B cell (primary cell): Measurements from ENCODE around the gene ZCRB1. TPM values are rescaled to one million over a fixed set of nuclear protein-coding genes. Genes with fewer than 3 reads are reported as not detected.

Experiments used
- ATAC-seq: fragments of 200-7000 bp; cut with Tn5 transposase; one replicate; pipeline ENCODE4 v1.10.0; 2021; ENCODE audit warnings: low read depth, mild to moderate bottlenecking, moderate number of reproducible peaks, moderate library complexity
- CTCF ChIA-PET: fragments of 350-600 bp; sonication (Branson Sonifier 250); formaldehyde crosslinking; loops from one replicate; lab custom pipeline; 2021; ENCODE audit warnings: antibody characterized with exemption, inconsistent platforms; lab: Charles Lee
- POLR2A ChIA-PET: fragments of 350-600 bp; sonication (Branson Sonifier 250); formaldehyde crosslinking; loops from one replicate; lab custom pipeline; 2021; ENCODE audit warnings: antibody characterized with exemption; lab: Charles Lee
- DNase-seq: peaks from one replicate; pipeline ENCODE4 v3.0.0; 2013
- H2AFZ ChIP-seq: 2 replicates; pipeline ENCODE4 v1.6.1; 2012; ENCODE audit warnings: mild to moderate bottlenecking, low read depth, low read length; ENCODE audit not compliant: insufficient read depth, poor library complexity, severe bottlenecking
- H3K27ac ChIP-seq, 2 donors: 1 replicate in 1 of 2; 2 replicates in 1 of 2; pipeline ENCODE4 v1.5.1; 2012 to 2013; ENCODE audit warnings: low read length in 2 of 2, mild to moderate bottlenecking in 2 of 2, moderate library complexity in 1 of 2
- H3K27me3 ChIP-seq, 4 experiments: fragments of 200-600 bp in 1 of 4; sonication (generic) in 1 of 4; replicated peaks in 1 of 4; 1 replicate in 2 of 4; 2 replicates in 2 of 4; pipeline versions ENCODE4 v1.6.1 to v1.7.0; 2013 to 2016; ENCODE audit warnings: low read length in 3 of 4, mild to moderate bottlenecking in 2 of 4, mixed read lengths in 1 of 4, moderate library complexity in 1 of 4; ENCODE audit not compliant: insufficient read depth in 4 of 4, control insufficient read depth in 3 of 4; ENCODE audit errors: control extremely low read depth in 1 of 4
- H3K36me3 ChIP-seq, 2 experiments: replicated peaks in 1 of 2; 1 replicate in 1 of 2; 2 replicates in 1 of 2; pipeline versions ENCODE4 v1.6.1 to v1.7.1; 2013; ENCODE audit warnings: low read length in 1 of 2; ENCODE audit not compliant: insufficient read depth in 2 of 2, control insufficient read depth in 1 of 2; ENCODE audit errors: control extremely low read depth in 1 of 2, extremely low read depth in 1 of 2
- H3K4me1 ChIP-seq, 2 donors: fragments of 200-600 bp in 1 of 2; sonication (generic) in 1 of 2; 1 replicate in 1 of 2; 2 replicates in 1 of 2; pipeline versions ENCODE4 v1.5.1 to v1.6.1; 2013 to 2017; ENCODE audit warnings: low read length in 2 of 2; ENCODE audit not compliant: control insufficient read depth in 2 of 2, insufficient read depth in 2 of 2
- H3K4me2 ChIP-seq: replicated peaks from 2 replicates; pipeline ENCODE3; 2012; ENCODE audit warnings: mild to moderate bottlenecking, low read depth, low read length; ENCODE audit not compliant: poor library complexity, severe bottlenecking
- H3K4me3 ChIP-seq, 5 experiments: fragments of 200-600 bp in 1 of 5; sonication (generic) in 1 of 5; 1 replicate in 3 of 5; 2 replicates in 2 of 5; pipeline versions ENCODE4 v1.5.1 to v1.7.0; 2011 to 2016; ENCODE audit warnings: low read length in 4 of 5, mild to moderate bottlenecking in 4 of 5, low read depth in 2 of 5, control low read depth in 1 of 5, moderate library complexity in 1 of 5; ENCODE audit not compliant: insufficient read depth in 1 of 5; ENCODE audit errors: control extremely low read depth in 1 of 5, extremely low read depth in 1 of 5
- H3K79me2 ChIP-seq: fragments of 200-600 bp; sonication (generic); one replicate; pipeline ENCODE4 v1.6.0; 2016; ENCODE audit warnings: low read length; ENCODE audit not compliant: control insufficient read depth, insufficient read depth
- H3K9ac ChIP-seq: fragments of 200-600 bp; sonication (generic); 2 replicates; pipeline ENCODE4 v1.6.1; 2017; ENCODE audit warnings: mild to moderate bottlenecking, low read length, moderate library complexity
- H3K9me3 ChIP-seq, 3 donors: one replicate each; pipeline versions ENCODE4 v1.6.1 to v1.7.1; 2013; ENCODE audit warnings: low read length in 2 of 3; ENCODE audit not compliant: control insufficient read depth in 2 of 3, insufficient read depth in 1 of 3; ENCODE audit errors: control extremely low read depth in 1 of 3
- H4K20me1 ChIP-seq: 2 replicates; pipeline ENCODE4 v1.6.0; 2012; ENCODE audit warnings: mild to moderate bottlenecking, low read length; ENCODE audit not compliant: insufficient read depth, control insufficient read depth, poor library complexity, severe bottlenecking
- H3K27ac Mint-ChIP-seq: one replicate; pipeline ENCODE4 v1.8.0; 2021; ENCODE audit warnings: mixed read lengths
- H3K27me3 Mint-ChIP-seq: one replicate; pipeline ENCODE4 v1.8.0; 2021; ENCODE audit warnings: mixed read lengths
- H3K4me1 Mint-ChIP-seq: one replicate; pipeline ENCODE4 v1.8.0; 2021; ENCODE audit warnings: mixed read lengths
- H3K4me3 Mint-ChIP-seq: one replicate; pipeline ENCODE4 v1.8.0; 2021; ENCODE audit warnings: mixed read lengths
- H3K9me3 Mint-ChIP-seq: one replicate; pipeline ENCODE4 v1.8.0; 2022; ENCODE audit warnings: mixed read lengths; ENCODE audit not compliant: insufficient read depth
- EZH2 ChIP-seq: IDR thresholded peaks from 2 replicates; pipeline ENCODE4 v1.6.1; 2012; ENCODE audit warnings: borderline replicate concordance, low read depth, mild to moderate bottlenecking, moderate library complexity, low read length; ENCODE audit not compliant: insufficient read depth, poor library complexity, severe bottlenecking
- WGBS: methylation state at CpG from one replicate; pipeline ENCODE4 v1.1.5; 2013; ENCODE audit warnings: missing lambda C conversion rate; ENCODE audit not compliant: insufficient coverage; 5-methylcytosine and 5-hydroxymethylcytosine counted together
- intact Hi-C: fragments of 100-400 bp; cut with micrococcal nuclease; formaldehyde crosslinking; loops from one replicate; pipeline ENCODE4 v1.10.0; 2022
- polyA plus RNA-seq: library from polyadenylated mRNA; depleted of rRNA; stranded (reverse); fragments of >200 nt; gene quantifications from 2 replicates; pipeline ENCODE4 v1.2.3, GENCODE V29; 2012
- small RNA-seq: library from RNA; depleted of rRNA; stranded (forward); fragments of <200 nt; gene quantifications from one replicate; pipeline ENCODE3, GENCODE V24; 2012; ENCODE audit warnings: low replicate concordance, low read depth; ENCODE audit not compliant: insufficient read length
- total RNA-seq, 2 donors: library from RNA; stranded (reverse); fragments of 120-200 nt in 1 of 2; gene quantifications; 1 replicate in 1 of 2; 2 replicates in 1 of 2; pipeline versions ENCODE4 v1.2.3 to v1.2.4, GENCODE V29; 2013 to 2022
- TF ChIP-seq, protein P1 (sequence below): fragments of 200-600 bp; IDR thresholded peaks from one replicate; pipeline ENCODE4 v1.8.0; 2022; ENCODE audit warnings: antibody characterized with exemption, mild to moderate bottlenecking

Gene ZCRB1
- total and polyA plus RNA-seq, 2 donors (not counting 1 experiment from before 2014, with no cell fraction given), result 9.8 to 23.2 TPM

DNA sequence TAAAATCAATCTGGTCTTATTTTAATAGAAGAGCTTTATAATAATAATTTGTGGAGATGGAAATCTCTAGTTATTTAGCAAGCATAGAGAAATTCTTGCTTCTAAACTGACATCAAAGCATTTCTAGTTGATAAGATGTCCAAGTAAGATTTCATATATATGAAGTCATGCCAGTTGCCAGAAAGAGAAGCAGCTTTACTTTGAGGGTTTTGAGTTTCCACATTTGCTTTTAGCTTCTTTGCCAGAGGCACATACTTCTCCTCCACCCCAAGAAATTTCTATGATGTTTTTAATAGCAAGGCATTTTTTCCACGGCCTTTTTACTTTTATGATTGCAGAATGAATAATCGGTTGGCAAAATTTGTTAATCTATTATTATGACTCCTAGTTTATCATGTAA, 63.6 kb downstream of the ZCRB1 start:
- Mint-ChIP-seq H3K9me3 (no peaks in the 10 kb centered on the region), H3K4me3 (no peak overlapping the region), H3K27ac (no peak overlapping the region), H3K4me1 (no peaks in the 10 kb centered on the region), H3K27me3 (no peaks in the 10 kb centered on the region)
- ChIA-PET POLR2A (no interaction called here), CTCF (no interaction called here)
- Histone ChIP-seq H3K79me2 (no peaks in the 10 kb centered on the region), H3K4me3 (no peak overlapping the region), H2AFZ (no peak overlapping the region), H3K27me3 (no peaks in the 10 kb centered on the region), H3K9ac (no peak overlapping the region), H3K36me3 (no peaks in the 10 kb centered on the region), H3K4me2 (no peak overlapping the region), H3K27ac (no peak overlapping the region), H3K4me1 (no peaks in the 10 kb centered on the region), H3K9me3 (no peaks in the 10 kb centered on the region), H4K20me1 (no peaks in the 10 kb centered on the region)
- ATAC-seq (no peak), DNase-seq (no peak)
- no CpG with 5 or more reads among the region's 2 CpGs for WGBS
- intact Hi-C loops, result no loop called here
- no peak for TF ChIP-seq EZH2
- TF ChIP-seq, protein P1, sequence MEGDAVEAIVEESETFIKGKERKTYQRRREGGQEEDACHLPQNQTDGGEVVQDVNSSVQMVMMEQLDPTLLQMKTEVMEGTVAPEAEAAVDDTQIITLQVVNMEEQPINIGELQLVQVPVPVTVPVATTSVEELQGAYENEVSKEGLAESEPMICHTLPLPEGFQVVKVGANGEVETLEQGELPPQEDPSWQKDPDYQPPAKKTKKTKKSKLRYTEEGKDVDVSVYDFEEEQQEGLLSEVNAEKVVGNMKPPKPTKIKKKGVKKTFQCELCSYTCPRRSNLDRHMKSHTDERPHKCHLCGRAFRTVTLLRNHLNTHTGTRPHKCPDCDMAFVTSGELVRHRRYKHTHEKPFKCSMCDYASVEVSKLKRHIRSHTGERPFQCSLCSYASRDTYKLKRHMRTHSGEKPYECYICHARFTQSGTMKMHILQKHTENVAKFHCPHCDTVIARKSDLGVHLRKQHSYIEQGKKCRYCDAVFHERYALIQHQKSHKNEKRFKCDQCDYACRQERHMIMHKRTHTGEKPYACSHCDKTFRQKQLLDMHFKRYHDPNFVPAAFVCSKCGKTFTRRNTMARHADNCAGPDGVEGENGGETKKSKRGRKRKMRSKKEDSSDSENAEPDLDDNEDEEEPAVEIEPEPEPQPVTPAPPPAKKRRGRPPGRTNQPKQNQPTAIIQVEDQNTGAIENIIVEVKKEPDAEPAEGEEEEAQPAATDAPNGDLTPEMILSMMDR, result no peak

Small RNA genes within 50 kb of the gene (small RNA-seq; reads per million reads assigned to genes)
- gene MIR7851 (not detected), gene RF00090 (not detected)

Other genes with a start within 250 kb of the ZCRB1 start
- gene GXYLT1, start 181.2 kb downstream of the ZCRB1 start, total RNA-seq, result 9.4 and 10.4 TPM in 2 replicates
- gene GXYLT1, start 181.2 kb downstream of the ZCRB1 start, polyA plus RNA-seq, result 2.0 and 3.3 TPM in 2 replicates
- gene YAF2, start 87.8 kb downstream of the ZCRB1 start, total RNA-seq, result 38.5 and 41.9 TPM in 2 replicates
- 11.6 and 18.6 TPM in 2 replicates for gene YAF2, start 87.8 kb downstream of the ZCRB1 start, polyA plus RNA-seq
- gene PPHLN1, start 73 bp upstream of the ZCRB1 start, total RNA-seq, result 99.5 and 104 TPM in 2 replicates
- 48.8 and 79.8 TPM in 2 replicates for gene PPHLN1, start 73 bp upstream of the ZCRB1 start, polyA plus RNA-seq